IMR-90 (cell line): ENCODE measurements around the gene ZNF48. TPM values are rescaled to one million over a fixed set of nuclear protein-coding genes. Genes with fewer than 3 reads are reported as not detected.

Experiments used
- ATAC-seq: fragments of 200-7000 bp; cut with Tn5 transposase; 2 replicates; pipeline ENCODE4 v1.9.1; 2020; ENCODE audit warnings: low read depth, mild to moderate bottlenecking, moderate library complexity
- BruUV-seq: library from RNA; stranded (reverse); fragments of 400-500 nt; replicated peaks from 2 replicates; lab custom pipeline; 2021; lab: Mats Ljungman, UMichigan
- CTCF ChIA-PET: fragments of 300-600 bp; formaldehyde crosslinking; extraction: SDS; loops from one replicate; lab custom pipeline; 2021; ENCODE audit warnings: antibody characterized with exemption; lab: Yijun Ruan, JAX
- POLR2A ChIA-PET: fragments of 300-600 bp; sonication (Branson Sonifier 250); formaldehyde crosslinking; loops from one replicate; lab custom pipeline; 2022; ENCODE audit warnings: antibody characterized with exemption; ENCODE audit not compliant: unreplicated experiment; lab: Charles Lee
- DNase-seq: peaks from one replicate; pipeline ENCODE4 v3.0.0; 2013
- H2AFZ ChIP-seq: replicated peaks from 2 replicates; pipeline ENCODE3; 2013; ENCODE audit warnings: low read length, mild to moderate bottlenecking; ENCODE audit not compliant: poor library complexity
- H2AK5ac ChIP-seq: 2 replicates; pipeline ENCODE4 v1.6.1; 2013; ENCODE audit warnings: low read depth, low read length, inconsistent platforms
- H2AK9ac ChIP-seq: replicated peaks from 2 replicates; pipeline ENCODE3; 2013; ENCODE audit warnings: mild to moderate bottlenecking, low read depth, low read length, moderate library complexity; ENCODE audit not compliant: poor library complexity
- H2BK120ac ChIP-seq: 2 replicates; pipeline ENCODE4 v1.6.1; 2013; ENCODE audit warnings: low read depth, low read length, inconsistent platforms
- H2BK15ac ChIP-seq: 3 replicates; pipeline ENCODE4 v1.6.1; 2013; ENCODE audit warnings: low read depth, low read length, inconsistent platforms
- H2BK20ac ChIP-seq: 2 replicates; pipeline ENCODE4 v1.6.1; 2013; ENCODE audit warnings: low read depth, mild to moderate bottlenecking, inconsistent platforms, low read length, moderate library complexity
- H2BK5ac ChIP-seq: 2 replicates; pipeline ENCODE4 v1.6.1; 2013; ENCODE audit warnings: mild to moderate bottlenecking, low read depth, low read length, inconsistent platforms; ENCODE audit not compliant: poor library complexity, severe bottlenecking
- H3K14ac ChIP-seq: replicated peaks from 2 replicates; pipeline ENCODE4 v1.6.1; 2013; ENCODE audit warnings: low read depth, low read length, inconsistent platforms
- H3K18ac ChIP-seq: 2 replicates; pipeline ENCODE4 v1.6.1; 2013; ENCODE audit warnings: low read depth, low read length, control low read depth
- H3K23ac ChIP-seq: 2 replicates; pipeline ENCODE4 v1.6.1; 2013; ENCODE audit warnings: low read depth, low read length, inconsistent platforms
- H3K27ac ChIP-seq: 2 replicates; pipeline ENCODE4 v1.5.1; 2013; ENCODE audit warnings: mild to moderate bottlenecking, control low read depth, low read length; ENCODE audit not compliant: insufficient read depth
- H3K27me3 ChIP-seq: 2 replicates; pipeline ENCODE4 v1.6.1; 2013; ENCODE audit warnings: low read length; ENCODE audit not compliant: control insufficient read depth, insufficient read depth
- H3K36me3 ChIP-seq: 2 replicates; pipeline ENCODE4 v1.6.1; 2013; ENCODE audit warnings: low read length, mixed read lengths; ENCODE audit not compliant: control insufficient read depth, insufficient read depth
- H3K4ac ChIP-seq: 2 replicates; pipeline ENCODE4 v1.6.1; 2013; ENCODE audit warnings: low read depth, low read length, inconsistent platforms
- H3K4me1 ChIP-seq: 2 replicates; pipeline ENCODE4 v1.6.1; 2013; ENCODE audit warnings: low read length, mixed read lengths; ENCODE audit not compliant: control insufficient read depth, insufficient read depth
- H3K4me2 ChIP-seq: 2 replicates; pipeline ENCODE4 v1.6.1; 2013; ENCODE audit warnings: low read depth, mild to moderate bottlenecking, control low read depth, low read length, moderate library complexity
- H3K4me3 ChIP-seq: 2 replicates; pipeline ENCODE4 v1.5.1; 2013; ENCODE audit warnings: low read depth, mild to moderate bottlenecking, control low read depth, low read length, moderate library complexity; ENCODE audit not compliant: insufficient read depth
- H3K56ac ChIP-seq: 2 replicates; pipeline ENCODE4 v1.6.1; 2013; ENCODE audit warnings: low read length, inconsistent platforms; ENCODE audit not compliant: insufficient read depth; ENCODE audit errors: extremely low read depth
- H3K79me1 ChIP-seq, 2 experiments: 2 replicates each; pipeline ENCODE4 v1.6.1; 2013; ENCODE audit warnings: low read length in 2 of 2, inconsistent platforms in 1 of 2, low read depth in 1 of 2
- H3K9ac ChIP-seq: 2 replicates; pipeline ENCODE4 v1.6.1; 2013; ENCODE audit warnings: low read depth, low read length, control low read depth
- H3K9me1 ChIP-seq: 2 replicates; pipeline ENCODE4 v1.6.1; 2013; ENCODE audit warnings: low read length, inconsistent platforms; ENCODE audit not compliant: insufficient read depth
- H3K9me3 ChIP-seq: 2 replicates; pipeline ENCODE4 v1.6.1; 2013; ENCODE audit warnings: low read length; ENCODE audit not compliant: control insufficient read depth, insufficient read depth
- H4K20me1 ChIP-seq: 2 replicates; pipeline ENCODE4 v1.6.1; 2013; ENCODE audit warnings: low read length, inconsistent platforms; ENCODE audit not compliant: insufficient read depth
- H4K5ac ChIP-seq: 2 replicates; pipeline ENCODE4 v1.6.1; 2013; ENCODE audit warnings: mild to moderate bottlenecking, low read depth, low read length, control low read depth
- H4K8ac ChIP-seq, 2 experiments: 2 replicates each; pipeline ENCODE4 v1.6.1; 2013; ENCODE audit warnings: low read depth in 2 of 2, low read length in 2 of 2, control low read depth in 1 of 2, inconsistent platforms in 1 of 2
- H4K91ac ChIP-seq: 2 replicates; pipeline ENCODE4 v1.6.1; 2013; ENCODE audit warnings: low read depth, low read length, inconsistent platforms; ENCODE audit not compliant: insufficient read depth
- BHLHE40 ChIP-seq: fragments of 150-350 bp; IDR thresholded peaks from 2 replicates; pipeline ENCODE4 v1.6.1; 2016; ENCODE audit warnings: mild to moderate bottlenecking, low read depth, low read length
- CEBPB ChIP-seq: IDR thresholded peaks from 2 replicates; pipeline ENCODE4 v1.6.1; 2012; ENCODE audit warnings: low read depth, low read length, improper control_type of control experiment
- CHD1 ChIP-seq: IDR thresholded peaks from 2 replicates; pipeline ENCODE4 v1.6.1; 2012; ENCODE audit warnings: low read depth, low read length, improper control_type of control experiment
- CTCF ChIP-seq: conservative IDR thresholded peaks from 2 replicates; pipeline ENCODE4 v1.5.1; 2012; ENCODE audit warnings: mild to moderate bottlenecking, low read depth, low read length, improper control_type of control experiment
- MAZ ChIP-seq: IDR thresholded peaks from 2 replicates; pipeline ENCODE4 v1.6.1; 2012; ENCODE audit warnings: low read depth, mild to moderate bottlenecking, low read length, improper control_type of control experiment, moderate library complexity, borderline replicate concordance
- RAD21 ChIP-seq: IDR thresholded peaks from 2 replicates; pipeline ENCODE4 v1.6.1; 2012; ENCODE audit warnings: low read length, improper control_type of control experiment
- RCOR1 ChIP-seq: IDR thresholded peaks from 2 replicates; pipeline ENCODE4 v1.6.1; 2012; ENCODE audit warnings: mild to moderate bottlenecking, low read length, improper control_type of control experiment; ENCODE audit not compliant: insufficient replicate concordance
- SMC3 ChIP-seq: fragments of 150-350 bp; IDR thresholded peaks from 2 replicates; pipeline ENCODE4 v1.6.1; 2016; ENCODE audit warnings: low read depth, mild to moderate bottlenecking, antibody characterized with exemption, low read length, moderate library complexity
- USF2 ChIP-seq: fragments of 150-350 bp; IDR thresholded peaks from 2 replicates; pipeline ENCODE4 v1.6.1; 2017; ENCODE audit warnings: mild to moderate bottlenecking, antibody characterized with exemption, low read length, low read depth
- WGBS, 2 experiments: methylation state at CpG; one replicate each; pipeline versions ENCODE4 v1.1.5 to v1.1.7; 2013; ENCODE audit warnings: missing lambda C conversion rate in 2 of 2; ENCODE audit not compliant: insufficient read length in 1 of 2; ENCODE audit errors: extremely low coverage in 2 of 2; 5-methylcytosine and 5-hydroxymethylcytosine counted together
- dilution Hi-C: fragments of 300-500 bp; cut with HindIII; formaldehyde crosslinking; loops from one replicate; pipeline ENCODE4 v1.14.3; 2018; ENCODE audit warnings: low sequenced_read_pairs; ENCODE audit not compliant: unreplicated experiment
- in situ Hi-C: fragments of 300-500 bp; cut with MboI; formaldehyde crosslinking; loops from 3 replicates; pipeline ENCODE4 v1.14.3; 2019; ENCODE audit warnings: low sequenced_read_pairs, inconsistent platforms, mixed read lengths
- intact Hi-C: fragments of 100-400 bp; cut with micrococcal nuclease; formaldehyde crosslinking; loops from 2 replicates; pipeline ENCODE4 v1.10.0; 2022
- polyA plus RNA-seq, 3 experiments: library from polyadenylated mRNA; depleted of rRNA; stranded (reverse); fragments of >200 nt; gene quantifications; 2 replicates each; pipeline ENCODE4 v1.2.3, GENCODE V29; 2012; ENCODE audit warnings: low replicate concordance in 1 of 3
- total RNA-seq: library from RNA; depleted of rRNA; stranded (reverse); fragments of >200 nt; gene quantifications from 2 replicates; pipeline ENCODE4 v1.2.3, GENCODE V29; 2012

The ZNF48 gene
- total and polyA plus RNA-seq, 2 of the 4 experiments (the other 2 are of a cell fraction): 5.8 to 6.6 TPM

GRCh38 chr16:30348113-30348512 is 47.1 kb upstream of the ZNF48 start:
- Histone ChIP-seq H3K4me2 (no peak overlapping the region), H3K9me1 (peaks cover 2% of the 10 kb centered on the region; the same call in 1 of the 2 replicates), H3K27me3 (no peaks in the 10 kb centered on the region), H3K9me3 (no peaks in the 10 kb centered on the region), H2BK20ac (no peak overlapping the region), H2AK5ac (no peak overlapping the region), H3K14ac (no peak overlapping the region), H2AFZ (no peak overlapping the region), H3K79me1 (peaks cover 0 to 37% of the 10 kb centered on the region in 2 experiments; a peak in 2 of 4 replicates), H2BK15ac (no peak overlapping the region), H4K20me1 (peaks cover 17% of the 10 kb centered on the region; the same call in 1 of the 2 replicates), H3K4me1 (peaks cover 3% of the 10 kb centered on the region; the same call in 1 of the 2 replicates), H3K56ac (no peak overlapping the region), H4K8ac (no peak overlapping the region), H2BK120ac (no peak overlapping the region), H3K18ac (no peak overlapping the region), H3K9ac (no peak overlapping the region), H4K5ac (no peak overlapping the region), H3K36me3 (peaks cover 19% of the 10 kb centered on the region), H3K4ac (no peak overlapping the region), H3K27ac (no peak overlapping the region), H4K91ac (no peak overlapping the region), H2BK5ac (no peak overlapping the region), H3K4me3 (no peak overlapping the region), H2AK9ac (no peak overlapping the region), H3K23ac (no peak overlapping the region)
- POLR2A ChIA-PET: no interaction called here
- TF ChIP-seq MAZ: no peak
- no peak for TF ChIP-seq SMC3
- TF ChIP-seq CHD1: no peak
- no peak for TF ChIP-seq CEBPB
- TF ChIP-seq RAD21: no peak
- no peak for TF ChIP-seq BHLHE40
- no peak for TF ChIP-seq CTCF
- no peak for TF ChIP-seq USF2
- TF ChIP-seq RCOR1: no peak
- intact Hi-C loops: no loop called here
- dilution Hi-C loops: no loop called here
- ATAC-seq (no peak), DNase-seq (no peak)
- CTCF ChIA-PET: no interaction called here
- in situ Hi-C loops: no loop called here
- BruUV-seq: no TSS peak
- WGBS, 2 experiments: 96% methylated on average over 5 of the region's 8 CpGs; no CpG with 5 or more reads in 1 of the 2 experiments
